ENCODE results near the gene DNMT3B.

- TF ChIP-seq, protein P1, sequence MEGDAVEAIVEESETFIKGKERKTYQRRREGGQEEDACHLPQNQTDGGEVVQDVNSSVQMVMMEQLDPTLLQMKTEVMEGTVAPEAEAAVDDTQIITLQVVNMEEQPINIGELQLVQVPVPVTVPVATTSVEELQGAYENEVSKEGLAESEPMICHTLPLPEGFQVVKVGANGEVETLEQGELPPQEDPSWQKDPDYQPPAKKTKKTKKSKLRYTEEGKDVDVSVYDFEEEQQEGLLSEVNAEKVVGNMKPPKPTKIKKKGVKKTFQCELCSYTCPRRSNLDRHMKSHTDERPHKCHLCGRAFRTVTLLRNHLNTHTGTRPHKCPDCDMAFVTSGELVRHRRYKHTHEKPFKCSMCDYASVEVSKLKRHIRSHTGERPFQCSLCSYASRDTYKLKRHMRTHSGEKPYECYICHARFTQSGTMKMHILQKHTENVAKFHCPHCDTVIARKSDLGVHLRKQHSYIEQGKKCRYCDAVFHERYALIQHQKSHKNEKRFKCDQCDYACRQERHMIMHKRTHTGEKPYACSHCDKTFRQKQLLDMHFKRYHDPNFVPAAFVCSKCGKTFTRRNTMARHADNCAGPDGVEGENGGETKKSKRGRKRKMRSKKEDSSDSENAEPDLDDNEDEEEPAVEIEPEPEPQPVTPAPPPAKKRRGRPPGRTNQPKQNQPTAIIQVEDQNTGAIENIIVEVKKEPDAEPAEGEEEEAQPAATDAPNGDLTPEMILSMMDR (IDR thresholded peaks at IDR 0.05) = no peak
- TF ChIP-seq POLR2A (IDR thresholded peaks at IDR 0.05) = no peak
Measured at GRCh38 chr20:32773223-32773622, 11.0 kb downstream of the DNMT3B start.
